IMR-90 (cell line): Measurements from ENCODE around the gene PITX3. TPM values are rescaled to one million over a fixed set of nuclear protein-coding genes. Genes with fewer than 3 reads are reported as not detected.
A peak's percentile ranks its signal among the peaks of the same experiment; 100 is the strongest.

ENCODE experiments used
- ATAC-seq: fragments of 200-7000 bp; cut with Tn5 transposase; 2 replicates; pipeline ENCODE4 v1.9.1; 2020; ENCODE audit warnings: low read depth, mild to moderate bottlenecking, moderate library complexity
- BruUV-seq: library from RNA; stranded (reverse); fragments of 400-500 nt; replicated peaks from 2 replicates; lab custom pipeline; 2021; lab: Mats Ljungman, UMichigan
- CTCF ChIA-PET: fragments of 300-600 bp; formaldehyde crosslinking; extraction: SDS; loops from one replicate; lab custom pipeline; 2021; ENCODE audit warnings: antibody characterized with exemption; lab: Yijun Ruan, JAX
- POLR2A ChIA-PET: fragments of 300-600 bp; sonication (Branson Sonifier 250); formaldehyde crosslinking; loops from one replicate; lab custom pipeline; 2022; ENCODE audit warnings: antibody characterized with exemption; ENCODE audit not compliant: unreplicated experiment; lab: Charles Lee
- DNase-seq: peaks from one replicate; pipeline ENCODE4 v3.0.0; 2013
- H2AFZ ChIP-seq: replicated peaks from 2 replicates; pipeline ENCODE3; 2013; ENCODE audit warnings: low read length, mild to moderate bottlenecking; ENCODE audit not compliant: poor library complexity
- H2AK5ac ChIP-seq: 2 replicates; pipeline ENCODE4 v1.6.1; 2013; ENCODE audit warnings: low read depth, low read length, inconsistent platforms
- H2AK9ac ChIP-seq: replicated peaks from 2 replicates; pipeline ENCODE3; 2013; ENCODE audit warnings: mild to moderate bottlenecking, low read depth, low read length, moderate library complexity; ENCODE audit not compliant: poor library complexity
- H2BK120ac ChIP-seq: 2 replicates; pipeline ENCODE4 v1.6.1; 2013; ENCODE audit warnings: low read depth, low read length, inconsistent platforms
- H2BK15ac ChIP-seq: 3 replicates; pipeline ENCODE4 v1.6.1; 2013; ENCODE audit warnings: low read depth, low read length, inconsistent platforms
- H2BK20ac ChIP-seq: 2 replicates; pipeline ENCODE4 v1.6.1; 2013; ENCODE audit warnings: low read depth, mild to moderate bottlenecking, inconsistent platforms, low read length, moderate library complexity
- H2BK5ac ChIP-seq: 2 replicates; pipeline ENCODE4 v1.6.1; 2013; ENCODE audit warnings: mild to moderate bottlenecking, low read depth, low read length, inconsistent platforms; ENCODE audit not compliant: poor library complexity, severe bottlenecking
- H3K14ac ChIP-seq: replicated peaks from 2 replicates; pipeline ENCODE4 v1.6.1; 2013; ENCODE audit warnings: low read depth, low read length, inconsistent platforms
- H3K18ac ChIP-seq: 2 replicates; pipeline ENCODE4 v1.6.1; 2013; ENCODE audit warnings: low read depth, low read length, control low read depth
- H3K23ac ChIP-seq: 2 replicates; pipeline ENCODE4 v1.6.1; 2013; ENCODE audit warnings: low read depth, low read length, inconsistent platforms
- H3K27ac ChIP-seq: 2 replicates; pipeline ENCODE4 v1.5.1; 2013; ENCODE audit warnings: mild to moderate bottlenecking, control low read depth, low read length; ENCODE audit not compliant: insufficient read depth
- H3K27me3 ChIP-seq: 2 replicates; pipeline ENCODE4 v1.6.1; 2013; ENCODE audit warnings: low read length; ENCODE audit not compliant: control insufficient read depth, insufficient read depth
- H3K36me3 ChIP-seq: 2 replicates; pipeline ENCODE4 v1.6.1; 2013; ENCODE audit warnings: low read length, mixed read lengths; ENCODE audit not compliant: control insufficient read depth, insufficient read depth
- H3K4ac ChIP-seq: 2 replicates; pipeline ENCODE4 v1.6.1; 2013; ENCODE audit warnings: low read depth, low read length, inconsistent platforms
- H3K4me1 ChIP-seq: 2 replicates; pipeline ENCODE4 v1.6.1; 2013; ENCODE audit warnings: low read length, mixed read lengths; ENCODE audit not compliant: control insufficient read depth, insufficient read depth
- H3K4me2 ChIP-seq: 2 replicates; pipeline ENCODE4 v1.6.1; 2013; ENCODE audit warnings: low read depth, mild to moderate bottlenecking, control low read depth, low read length, moderate library complexity
- H3K4me3 ChIP-seq: 2 replicates; pipeline ENCODE4 v1.5.1; 2013; ENCODE audit warnings: low read depth, mild to moderate bottlenecking, control low read depth, low read length, moderate library complexity; ENCODE audit not compliant: insufficient read depth
- H3K56ac ChIP-seq: 2 replicates; pipeline ENCODE4 v1.6.1; 2013; ENCODE audit warnings: low read length, inconsistent platforms; ENCODE audit not compliant: insufficient read depth; ENCODE audit errors: extremely low read depth
- H3K79me1 ChIP-seq, 2 experiments: 2 replicates each; pipeline ENCODE4 v1.6.1; 2013; ENCODE audit warnings: low read length in 2 of 2, inconsistent platforms in 1 of 2, low read depth in 1 of 2
- H3K9ac ChIP-seq: 2 replicates; pipeline ENCODE4 v1.6.1; 2013; ENCODE audit warnings: low read depth, low read length, control low read depth
- H3K9me1 ChIP-seq: 2 replicates; pipeline ENCODE4 v1.6.1; 2013; ENCODE audit warnings: low read length, inconsistent platforms; ENCODE audit not compliant: insufficient read depth
- H3K9me3 ChIP-seq: 2 replicates; pipeline ENCODE4 v1.6.1; 2013; ENCODE audit warnings: low read length; ENCODE audit not compliant: control insufficient read depth, insufficient read depth
- H4K20me1 ChIP-seq: 2 replicates; pipeline ENCODE4 v1.6.1; 2013; ENCODE audit warnings: low read length, inconsistent platforms; ENCODE audit not compliant: insufficient read depth
- H4K5ac ChIP-seq: 2 replicates; pipeline ENCODE4 v1.6.1; 2013; ENCODE audit warnings: mild to moderate bottlenecking, low read depth, low read length, control low read depth
- H4K8ac ChIP-seq, 2 experiments: 2 replicates each; pipeline ENCODE4 v1.6.1; 2013; ENCODE audit warnings: low read depth in 2 of 2, low read length in 2 of 2, control low read depth in 1 of 2, inconsistent platforms in 1 of 2
- H4K91ac ChIP-seq: 2 replicates; pipeline ENCODE4 v1.6.1; 2013; ENCODE audit warnings: low read depth, low read length, inconsistent platforms; ENCODE audit not compliant: insufficient read depth
- BHLHE40 ChIP-seq: fragments of 150-350 bp; IDR thresholded peaks from 2 replicates; pipeline ENCODE4 v1.6.1; 2016; ENCODE audit warnings: mild to moderate bottlenecking, low read depth, low read length
- CHD1 ChIP-seq: IDR thresholded peaks from 2 replicates; pipeline ENCODE4 v1.6.1; 2012; ENCODE audit warnings: low read depth, low read length, improper control_type of control experiment
- FOS ChIP-seq: fragments of 150-350 bp; IDR thresholded peaks from 2 replicates; pipeline ENCODE4 v1.6.1; 2016; ENCODE audit warnings: low read depth, low read length
- MAZ ChIP-seq: IDR thresholded peaks from 2 replicates; pipeline ENCODE4 v1.6.1; 2012; ENCODE audit warnings: low read depth, mild to moderate bottlenecking, low read length, improper control_type of control experiment, moderate library complexity, borderline replicate concordance
- NFE2L2 ChIP-seq: fragments of 150-350 bp; IDR thresholded peaks from 2 replicates; pipeline ENCODE4 v1.6.1; 2016; ENCODE audit warnings: low read depth, mild to moderate bottlenecking, low read length
- RAD21 ChIP-seq: IDR thresholded peaks from 2 replicates; pipeline ENCODE4 v1.6.1; 2012; ENCODE audit warnings: low read length, improper control_type of control experiment
- RCOR1 ChIP-seq: IDR thresholded peaks from 2 replicates; pipeline ENCODE4 v1.6.1; 2012; ENCODE audit warnings: mild to moderate bottlenecking, low read length, improper control_type of control experiment; ENCODE audit not compliant: insufficient replicate concordance
- SMC3 ChIP-seq: fragments of 150-350 bp; IDR thresholded peaks from 2 replicates; pipeline ENCODE4 v1.6.1; 2016; ENCODE audit warnings: low read depth, mild to moderate bottlenecking, antibody characterized with exemption, low read length, moderate library complexity
- USF2 ChIP-seq: fragments of 150-350 bp; IDR thresholded peaks from 2 replicates; pipeline ENCODE4 v1.6.1; 2017; ENCODE audit warnings: mild to moderate bottlenecking, antibody characterized with exemption, low read length, low read depth
- WGBS, 2 experiments: methylation state at CpG; one replicate each; pipeline versions ENCODE4 v1.1.5 to v1.1.7; 2013; ENCODE audit warnings: missing lambda C conversion rate in 2 of 2; ENCODE audit not compliant: insufficient read length in 1 of 2; ENCODE audit errors: extremely low coverage in 2 of 2; 5-methylcytosine and 5-hydroxymethylcytosine counted together
- dilution Hi-C: fragments of 300-500 bp; cut with HindIII; formaldehyde crosslinking; loops from one replicate; pipeline ENCODE4 v1.14.3; 2018; ENCODE audit warnings: low sequenced_read_pairs; ENCODE audit not compliant: unreplicated experiment
- in situ Hi-C: fragments of 300-500 bp; cut with MboI; formaldehyde crosslinking; loops from 3 replicates; pipeline ENCODE4 v1.14.3; 2019; ENCODE audit warnings: low sequenced_read_pairs, inconsistent platforms, mixed read lengths
- intact Hi-C: fragments of 100-400 bp; cut with micrococcal nuclease; formaldehyde crosslinking; loops from 2 replicates; pipeline ENCODE4 v1.10.0; 2022
- polyA plus RNA-seq, 3 experiments: library from polyadenylated mRNA; depleted of rRNA; stranded (reverse); fragments of >200 nt; gene quantifications; 2 replicates each; pipeline ENCODE4 v1.2.3, GENCODE V29; 2012; ENCODE audit warnings: low replicate concordance in 1 of 3
- total RNA-seq: library from RNA; depleted of rRNA; stranded (reverse); fragments of >200 nt; gene quantifications from 2 replicates; pipeline ENCODE4 v1.2.3, GENCODE V29; 2012
- TF ChIP-seq, protein P1 (sequence below): fragments of 150-350 bp; IDR thresholded peaks from 2 replicates; pipeline ENCODE4 v1.6.1; 2016; ENCODE audit warnings: low read depth, mild to moderate bottlenecking, low read length, moderate library complexity, borderline replicate concordance
- TF ChIP-seq, protein P2 (sequence below): conservative IDR thresholded peaks from 2 replicates; pipeline ENCODE4 v1.5.1; 2012; ENCODE audit warnings: mild to moderate bottlenecking, low read depth, low read length, improper control_type of control experiment

PITX3 gene
- total and polyA plus RNA-seq, 2 of the 4 experiments (the other 2 are of a cell fraction) = not detected

DNA sequence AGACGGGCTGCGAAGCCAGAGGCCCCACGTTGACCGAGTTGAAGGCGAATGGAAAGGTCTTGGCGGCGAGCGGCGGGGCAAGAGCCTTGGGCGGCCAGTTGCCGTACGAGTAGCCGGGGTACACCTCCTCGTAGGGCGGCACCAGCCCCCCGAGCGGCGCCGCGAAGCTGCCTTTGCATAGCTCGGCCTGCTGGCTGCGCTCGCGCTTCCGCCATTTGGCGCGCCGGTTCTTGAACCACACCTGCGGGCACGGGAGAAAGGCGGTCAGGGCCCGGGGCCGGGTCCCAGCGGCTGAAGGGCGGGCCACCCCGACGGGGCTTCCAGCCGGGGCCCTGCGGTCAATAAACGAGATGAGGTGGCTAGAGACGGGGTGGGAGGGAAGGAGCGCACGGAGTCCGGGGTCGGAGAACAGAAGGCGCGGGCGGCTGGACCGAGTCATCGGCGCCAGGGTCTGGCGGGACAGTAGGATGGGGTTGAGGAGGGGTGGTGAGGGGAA is 10.4 kb downstream of the PITX3 start:
- Histone ChIP-seq H3K27me3 (peaks cover 38% of the 10 kb centered on the region; the same call in 1 of the 2 replicates), H3K36me3 (no peaks in the 10 kb centered on the region), H2AK5ac (no peak overlapping the region), H3K56ac (no peak overlapping the region), H3K4ac (no peak overlapping the region), H3K9me1 (0 out of 2 replicates have a peak, but pooled peaks cover 7% of the 10 kb centered on the region), H3K27ac (no peak overlapping the region), H3K4me1 (peaks cover 7% of the 10 kb centered on the region), H4K20me1 (peaks cover 10% of the 10 kb centered on the region), H4K5ac (no peak overlapping the region), H3K4me3 (peak overlapping the region; percentile 41), H2AK9ac (peak overlapping the region; percentile 68), H2BK20ac (no peak overlapping the region), H3K9ac (no peak overlapping the region), H3K4me2 (peak overlapping the region; percentile 73), H2BK120ac (no peak overlapping the region), H2BK5ac (no peak overlapping the region), H3K18ac (no peak overlapping the region), H4K8ac (no peak overlapping the region), H3K14ac (no peak overlapping the region), H4K91ac (no peak overlapping the region), H3K23ac (no peak overlapping the region), H2AFZ (peak overlapping the region; percentile 88), H3K79me1 (no peaks in the 10 kb centered on the region), H3K9me3 (no peaks in the 10 kb centered on the region), H2BK15ac (no peak overlapping the region)
- dilution Hi-C loops = no loop called here
- WGBS, 2 experiments = 5% methylated on average over 40 of the region's 52 CpGs; no CpG with 5 or more reads in 1 of the 2 experiments
- CTCF ChIA-PET = interaction anchor here (0.7 to 4.5 kb wide), 11 partner anchors 10 to 1066 kb away, joined by 3 to 59 read pairs (median 4); partner anchors contain the start of gene PITX3
- TF ChIP-seq USF2 (no peak), NFE2L2 (no peak), BHLHE40 (no peak), RAD21 (no peak), SMC3 (0 out of 2 replicates have a peak, but pooled peaks have one; percentile 13), MAZ (no peak), CHD1 (no peak), FOS (no peak), RCOR1 (no peak)
- TF ChIP-seq, protein P1, sequence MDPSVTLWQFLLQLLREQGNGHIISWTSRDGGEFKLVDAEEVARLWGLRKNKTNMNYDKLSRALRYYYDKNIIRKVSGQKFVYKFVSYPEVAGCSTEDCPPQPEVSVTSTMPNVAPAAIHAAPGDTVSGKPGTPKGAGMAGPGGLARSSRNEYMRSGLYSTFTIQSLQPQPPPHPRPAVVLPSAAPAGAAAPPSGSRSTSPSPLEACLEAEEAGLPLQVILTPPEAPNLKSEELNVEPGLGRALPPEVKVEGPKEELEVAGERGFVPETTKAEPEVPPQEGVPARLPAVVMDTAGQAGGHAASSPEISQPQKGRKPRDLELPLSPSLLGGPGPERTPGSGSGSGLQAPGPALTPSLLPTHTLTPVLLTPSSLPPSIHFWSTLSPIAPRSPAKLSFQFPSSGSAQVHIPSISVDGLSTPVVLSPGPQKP = no peak
- TF ChIP-seq, protein P2, sequence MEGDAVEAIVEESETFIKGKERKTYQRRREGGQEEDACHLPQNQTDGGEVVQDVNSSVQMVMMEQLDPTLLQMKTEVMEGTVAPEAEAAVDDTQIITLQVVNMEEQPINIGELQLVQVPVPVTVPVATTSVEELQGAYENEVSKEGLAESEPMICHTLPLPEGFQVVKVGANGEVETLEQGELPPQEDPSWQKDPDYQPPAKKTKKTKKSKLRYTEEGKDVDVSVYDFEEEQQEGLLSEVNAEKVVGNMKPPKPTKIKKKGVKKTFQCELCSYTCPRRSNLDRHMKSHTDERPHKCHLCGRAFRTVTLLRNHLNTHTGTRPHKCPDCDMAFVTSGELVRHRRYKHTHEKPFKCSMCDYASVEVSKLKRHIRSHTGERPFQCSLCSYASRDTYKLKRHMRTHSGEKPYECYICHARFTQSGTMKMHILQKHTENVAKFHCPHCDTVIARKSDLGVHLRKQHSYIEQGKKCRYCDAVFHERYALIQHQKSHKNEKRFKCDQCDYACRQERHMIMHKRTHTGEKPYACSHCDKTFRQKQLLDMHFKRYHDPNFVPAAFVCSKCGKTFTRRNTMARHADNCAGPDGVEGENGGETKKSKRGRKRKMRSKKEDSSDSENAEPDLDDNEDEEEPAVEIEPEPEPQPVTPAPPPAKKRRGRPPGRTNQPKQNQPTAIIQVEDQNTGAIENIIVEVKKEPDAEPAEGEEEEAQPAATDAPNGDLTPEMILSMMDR = peak; percentile 23
- intact Hi-C loops = loop anchor here (1.0 to 2.0 kb wide), 4 partner anchors 62 to 248 kb away; no protein-coding TSS in a partner anchor
- DNase-seq = no peak
- ATAC-seq = no peak
- POLR2A ChIA-PET = no interaction called here
- in situ Hi-C loops = no loop called here
- BruUV-seq = no TSS peak
